Measurements from ENCODE around the gene PSMB2.

GRCh38 chr1:35557611-35558373, 83.5 kb downstream of the PSMB2 start, which contains the start of gene NCDN:
- TF ChIP-seq, protein P1, sequence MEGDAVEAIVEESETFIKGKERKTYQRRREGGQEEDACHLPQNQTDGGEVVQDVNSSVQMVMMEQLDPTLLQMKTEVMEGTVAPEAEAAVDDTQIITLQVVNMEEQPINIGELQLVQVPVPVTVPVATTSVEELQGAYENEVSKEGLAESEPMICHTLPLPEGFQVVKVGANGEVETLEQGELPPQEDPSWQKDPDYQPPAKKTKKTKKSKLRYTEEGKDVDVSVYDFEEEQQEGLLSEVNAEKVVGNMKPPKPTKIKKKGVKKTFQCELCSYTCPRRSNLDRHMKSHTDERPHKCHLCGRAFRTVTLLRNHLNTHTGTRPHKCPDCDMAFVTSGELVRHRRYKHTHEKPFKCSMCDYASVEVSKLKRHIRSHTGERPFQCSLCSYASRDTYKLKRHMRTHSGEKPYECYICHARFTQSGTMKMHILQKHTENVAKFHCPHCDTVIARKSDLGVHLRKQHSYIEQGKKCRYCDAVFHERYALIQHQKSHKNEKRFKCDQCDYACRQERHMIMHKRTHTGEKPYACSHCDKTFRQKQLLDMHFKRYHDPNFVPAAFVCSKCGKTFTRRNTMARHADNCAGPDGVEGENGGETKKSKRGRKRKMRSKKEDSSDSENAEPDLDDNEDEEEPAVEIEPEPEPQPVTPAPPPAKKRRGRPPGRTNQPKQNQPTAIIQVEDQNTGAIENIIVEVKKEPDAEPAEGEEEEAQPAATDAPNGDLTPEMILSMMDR (tag by site-specific recombination; IDR thresholded peaks at IDR 0.05) = peak; percentile 10; the same call in 1 of the 2 replicates
- peak; percentile 66; the same call in 1 of the 2 replicates for TF ChIP-seq KLF1 (tag by site-specific recombination; IDR thresholded peaks at IDR 0.05)
- TF ChIP-seq, protein P2, sequence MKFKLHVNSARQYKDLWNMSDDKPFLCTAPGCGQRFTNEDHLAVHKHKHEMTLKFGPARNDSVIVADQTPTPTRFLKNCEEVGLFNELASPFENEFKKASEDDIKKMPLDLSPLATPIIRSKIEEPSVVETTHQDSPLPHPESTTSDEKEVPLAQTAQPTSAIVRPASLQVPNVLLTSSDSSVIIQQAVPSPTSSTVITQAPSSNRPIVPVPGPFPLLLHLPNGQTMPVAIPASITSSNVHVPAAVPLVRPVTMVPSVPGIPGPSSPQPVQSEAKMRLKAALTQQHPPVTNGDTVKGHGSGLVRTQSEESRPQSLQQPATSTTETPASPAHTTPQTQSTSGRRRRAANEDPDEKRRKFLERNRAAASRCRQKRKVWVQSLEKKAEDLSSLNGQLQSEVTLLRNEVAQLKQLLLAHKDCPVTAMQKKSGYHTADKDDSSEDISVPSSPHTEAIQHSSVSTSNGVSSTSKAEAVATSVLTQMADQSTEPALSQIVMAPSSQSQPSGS (tag by site-specific recombination; IDR thresholded peaks at IDR 0.05; ENCODE audit: low read depth) = peak; percentile 88
- TF ChIP-seq ZNF560 (tag by site-specific recombination; IDR thresholded peaks at IDR 0.05; ENCODE audit: borderline replicate concordance) = no peak

Measured in HEK293 (cell line).